OCI-LY3 (cell line): ENCODE data around the gene RSAD1.

ENCODE experiments used
- CTCF ChIP-seq: fragments of 200-600, 300-600 bp; sonication (generic); IDR thresholded peaks from 2 replicates; pipeline ENCODE4 v1.5.1; 2014; ENCODE audit warnings: antibody characterized with exemption, low read length, low read depth
- EZH2phosphoT487 ChIP-seq: fragments of 200-600 bp; shearing (Covaris generic); IDR thresholded peaks from 2 replicates; pipeline ENCODE4 v1.6.1; 2018; ENCODE audit warnings: antibody characterized with exemption, mixed run types, low read depth

GRCh38 chr17:50467114-50467854, 11.4 kb upstream of the RSAD1 start:
- TF ChIP-seq CTCF (no peak), EZH2phosphoT487 (no peak)
